ENCODE results near the gene LRRC26. TPM values are rescaled to one million over a fixed set of nuclear protein-coding genes. Genes with fewer than 3 reads are reported as not detected.

Gene LRRC26
- total and polyA plus RNA-seq, 2 donors (not counting 3 experiments of a cell fraction or from before 2014, with no cell fraction given): 0.08 TPM; not detected in 1

GRCh38 chr9:137215196-137215986, 45.5 kb upstream of the LRRC26 start:
- Histone ChIP-seq H3K4me2 (ENCODE audit: insufficient read depth, low read length) (no peak overlapping the region), H4K20me1 (replicated peaks; ENCODE audit: control insufficient read depth, extremely low read depth, insufficient read depth, low read length) (no peaks in the 10 kb centered on the region), H3K9me3 (replicated peaks; ENCODE audit: control insufficient read depth, insufficient read depth, low read length) (no peaks in the 10 kb centered on the region), H3K79me2 (ENCODE audit: control insufficient read depth, insufficient read depth, low read length) (no peaks in the 10 kb centered on the region), H3K4me1 (ENCODE audit: control insufficient read depth, extremely low read depth, insufficient read depth, low read length) (peaks cover 6% of the 10 kb centered on the region), H3K4me3 (replicated peaks in 1 of 3; ENCODE audit: insufficient read depth in 1 of 3, low read depth in 1 of 3, low read length in 3 of 3) (no peak overlapping the region), H3K27me3 (ENCODE audit: control insufficient read depth in 2 of 2, insufficient read depth in 2 of 2, low read length in 2 of 2) (no peaks in the 10 kb centered on the region), H3K9ac (replicated peaks; ENCODE audit: extremely low read depth, insufficient read depth, low read length) (no peak overlapping the region), H3K27ac (ENCODE audit: insufficient read depth, low read depth, low read length) (no peak overlapping the region), H3K9me1 (replicated peaks; ENCODE audit: control insufficient read depth, extremely low read depth, insufficient read depth, low read length) (no peaks in the 10 kb centered on the region), H2AFZ (ENCODE audit: low read depth, low read length) (no peak overlapping the region), H3K36me3 (ENCODE audit: control insufficient read depth in 2 of 2, extremely low read depth in 1 of 2, insufficient read depth in 2 of 2, low read length in 2 of 2) (peaks cover 0 to 4% of the 10 kb centered on the region in 2 experiments)
- intact Hi-C loops (cut with micrococcal nuclease): no loop called here
- no peak for DNase-seq (ENCODE audit: low read depth, low spot score)
- FAIRE-seq: no peak
- ChIA-PET CTCF (interaction anchor here (0.7 to 1.9 kb wide), 2 partner anchors 8 to 21 kb away, joined by 6 to 7 read pairs; no protein-coding TSS in a partner anchor), POLR2A (interaction anchor here (1.0 kb wide), 1 partner anchor 15 kb away, joined by 3 read pairs; the partner anchor contains the start of gene TPRN)
- dilution Hi-C loops (cut with MboI; ENCODE audit: extremely low pct_ligation_motif_present, low sequenced_read_pairs): no loop called here
- TF ChIP-seq GATA2 (IDR thresholded peaks at IDR 0.05; ENCODE audit: insufficient read depth, insufficient read length, low read depth, low read length): no peak
- TF ChIP-seq FOS (IDR thresholded peaks at IDR 0.05; ENCODE audit: borderline replicate concordance, insufficient read depth, low read length): no peak
- TF ChIP-seq EZH2 (IDR thresholded peaks at IDR 0.05; ENCODE audit: borderline replicate concordance, low read depth, low read length, severe bottlenecking): no peak
- no peak for TF ChIP-seq JUN (IDR thresholded peaks at IDR 0.05; ENCODE audit: borderline replicate concordance, insufficient read depth, insufficient read length, low read depth)
- no TSS peak for BruUV-seq (replicated peaks)

GRCh38 chr9:137214620-137215019, 44.8 kb upstream of the LRRC26 start:
- H3K36me3 ChIP-seq (ENCODE audit: control insufficient read depth in 2 of 2, extremely low read depth in 1 of 2, insufficient read depth in 2 of 2, low read length in 2 of 2): peaks cover 0 to 4% of the 10 kb centered on the region in 2 experiments
- CTCF ChIA-PET: interaction anchor here (0.7 to 1.9 kb wide), 4 partner anchors 8 to 22 kb away, joined by 6 to 14 read pairs (median 7); partner anchors contain the start of gene RNF224
- DNase-seq (ENCODE audit: low read depth, low spot score) (no peak), FAIRE-seq (no peak)
- H2AFZ ChIP-seq (ENCODE audit: low read depth, low read length): no peak overlapping the region
- dilution Hi-C loops (cut with MboI; ENCODE audit: extremely low pct_ligation_motif_present, low sequenced_read_pairs): no loop called here
- no peaks in the 10 kb centered on the region for H3K27me3 ChIP-seq (ENCODE audit: control insufficient read depth in 2 of 2, insufficient read depth in 2 of 2, low read length in 2 of 2)
- H3K9me3 ChIP-seq (replicated peaks; ENCODE audit: control insufficient read depth, insufficient read depth, low read length): no peaks in the 10 kb centered on the region
- H3K27ac ChIP-seq (ENCODE audit: insufficient read depth, low read depth, low read length): no peak overlapping the region
- TSS peak; percentile 5 for BruUV-seq (replicated peaks)
- TF ChIP-seq POLR2AphosphoS5 (IDR thresholded peaks at IDR 0.05; ENCODE audit: insufficient read depth, low read depth, low read length): no peak
- no peak for TF ChIP-seq JUN (IDR thresholded peaks at IDR 0.05; ENCODE audit: borderline replicate concordance, insufficient read depth, insufficient read length, low read depth)
- TF ChIP-seq MAX (IDR thresholded peaks at IDR 0.05; ENCODE audit: insufficient read depth, insufficient read length): no peak
- no peak for TF ChIP-seq EZH2 (IDR thresholded peaks at IDR 0.05; ENCODE audit: borderline replicate concordance, low read depth, low read length, severe bottlenecking)
- no peak for TF ChIP-seq CTCF (IDR thresholded peaks at IDR 0.05; ENCODE audit: extremely low read depth in 1 of 2, insufficient read depth in 1 of 2, low read depth in 1 of 2, low read length in 2 of 2)
- TF ChIP-seq FOS (IDR thresholded peaks at IDR 0.05; ENCODE audit: borderline replicate concordance, insufficient read depth, low read length): no peak
- TF ChIP-seq GATA2 (IDR thresholded peaks at IDR 0.05; ENCODE audit: insufficient read depth, insufficient read length, low read depth, low read length): no peak
- no peak for TF ChIP-seq MYC (IDR thresholded peaks at IDR 0.05; ENCODE audit: low read depth, low read length)
- TF ChIP-seq POLR2A (IDR thresholded peaks at IDR 0.05; ENCODE audit: low read depth, low read length): no peak
- POLR2A ChIA-PET: interaction anchor here (1.0 kb wide), 1 partner anchor 14 kb away, joined by 3 read pairs; the partner anchor contains the start of gene TPRN
- no peaks in the 10 kb centered on the region for H3K79me2 ChIP-seq (ENCODE audit: control insufficient read depth, insufficient read depth, low read length)
- no peak overlapping the region for H3K9ac ChIP-seq (replicated peaks; ENCODE audit: extremely low read depth, insufficient read depth, low read length)
- H3K4me3 ChIP-seq (replicated peaks in 1 of 3; ENCODE audit: insufficient read depth in 1 of 3, low read depth in 1 of 3, low read length in 3 of 3): no peak overlapping the region
- peaks cover 6% of the 10 kb centered on the region for H3K4me1 ChIP-seq (ENCODE audit: control insufficient read depth, extremely low read depth, insufficient read depth, low read length)
- H4K20me1 ChIP-seq (replicated peaks; ENCODE audit: control insufficient read depth, extremely low read depth, insufficient read depth, low read length): no peaks in the 10 kb centered on the region
- no peaks in the 10 kb centered on the region for H3K9me1 ChIP-seq (replicated peaks; ENCODE audit: control insufficient read depth, extremely low read depth, insufficient read depth, low read length)
- H3K4me2 ChIP-seq (ENCODE audit: insufficient read depth, low read length): no peak overlapping the region
- intact Hi-C loops (cut with micrococcal nuclease): no loop called here

Measured in endothelial cell of umbilical vein (primary cell).